Colonic mucosa (tissue), 4 donors: Measurements from ENCODE around the gene RAB38. TPM values are rescaled to one million over a fixed set of nuclear protein-coding genes. Genes with fewer than 3 reads are reported as not detected.

ENCODE experiments used
- DNase-seq: peaks from one replicate; pipeline ENCODE4 v3.0.0-alpha.2; 2020
- H3K27ac ChIP-seq: fragments of 200-600 bp; one replicate; pipeline ENCODE4 v1.8.0; 2021
- H3K27me3 ChIP-seq: fragments of 200-600 bp; one replicate; pipeline ENCODE4 v1.8.0; 2021
- H3K36me3 ChIP-seq: fragments of 200-600 bp; one replicate; pipeline ENCODE4 v1.8.0; 2021
- H3K4me1 ChIP-seq: fragments of 200-600 bp; one replicate; pipeline ENCODE4 v1.8.0; 2021; ENCODE audit warnings: mild to moderate bottlenecking
- H3K4me3 ChIP-seq: fragments of 200-600 bp; one replicate; pipeline ENCODE4 v1.8.0; 2021
- H3K9ac ChIP-seq, 2 donors: one replicate each; pipeline ENCODE4 v1.7.0; 2013; ENCODE audit warnings: control low read depth in 2 of 2, low read depth in 2 of 2, low read length in 2 of 2
- H3K9me3 ChIP-seq: fragments of 200-600 bp; one replicate; pipeline ENCODE4 v1.8.0; 2021
- intact Hi-C: fragments of 100-400 bp; cut with DNase I; formaldehyde crosslinking; loops from one replicate; pipeline ENCODE4 v1.14.1; 2022
- total RNA-seq, 2 donors: library from RNA; stranded (reverse); fragmentation: NEBNext Ultra II Directional in 1 of 2; extraction: Animal tissue kit (Norgen Biotek cat#: 25700) in 1 of 2; gene quantifications; one replicate each; pipeline ENCODE4 v1.2.1, GENCODE V29; 2021
- TF ChIP-seq, protein P1 (sequence below): fragments of 200-600 bp; IDR thresholded peaks from one replicate; pipeline ENCODE4 v1.8.0; 2022; ENCODE audit warnings: antibody characterized with exemption, mild to moderate bottlenecking
- donor health status: healthy.
- donor health status: DM: no; HTN: no; CAD: no.
- donor health status: DM: no; HTN: no; CAD: no.

RAB38 gene
- total RNA-seq, 2 donors from 2014 or later = 1.6 to 4.9 TPM

DNA sequence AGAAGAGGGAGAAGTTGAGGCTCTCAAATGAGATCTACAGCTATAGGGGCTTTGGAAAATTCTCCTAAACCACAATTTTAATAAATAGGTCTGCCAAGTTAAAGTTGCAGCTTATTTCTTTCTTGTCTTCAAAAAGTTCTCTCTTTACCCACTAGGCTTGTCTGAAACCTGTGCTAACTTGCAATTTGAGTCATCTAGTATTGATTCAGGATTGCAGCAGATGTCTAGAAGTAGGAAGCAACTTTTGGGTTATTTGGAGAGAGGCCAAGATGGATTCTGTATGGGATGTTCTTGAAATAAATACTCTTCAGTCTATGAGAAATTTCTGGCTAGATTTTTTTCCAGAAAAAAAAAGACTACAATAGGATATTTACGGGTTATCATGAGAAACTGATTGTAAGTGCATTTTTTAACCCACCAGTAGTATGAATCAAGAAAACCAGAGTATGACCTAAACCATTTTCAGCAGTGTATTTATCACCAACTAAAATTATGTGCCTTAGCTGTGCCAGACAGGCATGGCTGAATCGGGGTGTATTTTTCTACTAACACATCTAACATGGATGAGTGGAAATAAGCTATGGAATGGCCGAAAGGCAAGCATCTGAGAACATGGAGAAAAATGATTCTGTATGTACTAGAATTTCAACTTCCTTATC, 4.9 kb upstream of the RAB38 start:
- Histone ChIP-seq H3K9me3 (no peaks in the 10 kb centered on the region), H3K9ac (no peak overlapping the region), H3K36me3 (no peaks in the 10 kb centered on the region), H3K27me3 (no peaks in the 10 kb centered on the region), H3K4me3 (no peak overlapping the region), H3K4me1 (no peaks in the 10 kb centered on the region), H3K27ac (no peak overlapping the region)
- no peak for DNase-seq
- TF ChIP-seq, protein P1, sequence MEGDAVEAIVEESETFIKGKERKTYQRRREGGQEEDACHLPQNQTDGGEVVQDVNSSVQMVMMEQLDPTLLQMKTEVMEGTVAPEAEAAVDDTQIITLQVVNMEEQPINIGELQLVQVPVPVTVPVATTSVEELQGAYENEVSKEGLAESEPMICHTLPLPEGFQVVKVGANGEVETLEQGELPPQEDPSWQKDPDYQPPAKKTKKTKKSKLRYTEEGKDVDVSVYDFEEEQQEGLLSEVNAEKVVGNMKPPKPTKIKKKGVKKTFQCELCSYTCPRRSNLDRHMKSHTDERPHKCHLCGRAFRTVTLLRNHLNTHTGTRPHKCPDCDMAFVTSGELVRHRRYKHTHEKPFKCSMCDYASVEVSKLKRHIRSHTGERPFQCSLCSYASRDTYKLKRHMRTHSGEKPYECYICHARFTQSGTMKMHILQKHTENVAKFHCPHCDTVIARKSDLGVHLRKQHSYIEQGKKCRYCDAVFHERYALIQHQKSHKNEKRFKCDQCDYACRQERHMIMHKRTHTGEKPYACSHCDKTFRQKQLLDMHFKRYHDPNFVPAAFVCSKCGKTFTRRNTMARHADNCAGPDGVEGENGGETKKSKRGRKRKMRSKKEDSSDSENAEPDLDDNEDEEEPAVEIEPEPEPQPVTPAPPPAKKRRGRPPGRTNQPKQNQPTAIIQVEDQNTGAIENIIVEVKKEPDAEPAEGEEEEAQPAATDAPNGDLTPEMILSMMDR = no peak
- intact Hi-C loops = no loop called here

DNA sequence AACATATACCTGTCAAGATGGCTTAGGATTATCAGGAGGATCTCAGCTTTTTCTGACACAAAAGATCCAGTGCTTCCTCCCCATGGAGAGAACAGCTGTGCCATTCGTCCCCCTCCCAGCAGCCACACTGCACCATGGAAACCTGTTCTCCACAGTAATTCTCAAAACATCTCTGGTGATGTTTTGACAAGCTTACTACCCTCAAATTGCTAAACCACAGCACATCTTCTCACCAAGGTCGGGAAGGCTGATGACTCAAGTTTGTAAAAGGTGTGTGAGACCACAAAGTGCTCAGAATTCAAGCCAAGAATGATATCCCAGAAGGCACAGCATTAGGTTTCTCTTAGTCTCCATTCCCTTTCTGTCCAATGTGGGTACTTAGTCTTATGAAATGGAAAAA, 3.9 kb upstream of the RAB38 start:
- Histone ChIP-seq H3K9me3 (no peaks in the 10 kb centered on the region), H3K36me3 (no peaks in the 10 kb centered on the region), H3K4me3 (no peak overlapping the region), H3K27ac (no peak overlapping the region), H3K27me3 (no peaks in the 10 kb centered on the region), H3K9ac (no peak overlapping the region), H3K4me1 (no peaks in the 10 kb centered on the region)
- DNase-seq = no peak
- TF ChIP-seq, protein P1 = no peak
- intact Hi-C loops = no loop called here

DNA sequence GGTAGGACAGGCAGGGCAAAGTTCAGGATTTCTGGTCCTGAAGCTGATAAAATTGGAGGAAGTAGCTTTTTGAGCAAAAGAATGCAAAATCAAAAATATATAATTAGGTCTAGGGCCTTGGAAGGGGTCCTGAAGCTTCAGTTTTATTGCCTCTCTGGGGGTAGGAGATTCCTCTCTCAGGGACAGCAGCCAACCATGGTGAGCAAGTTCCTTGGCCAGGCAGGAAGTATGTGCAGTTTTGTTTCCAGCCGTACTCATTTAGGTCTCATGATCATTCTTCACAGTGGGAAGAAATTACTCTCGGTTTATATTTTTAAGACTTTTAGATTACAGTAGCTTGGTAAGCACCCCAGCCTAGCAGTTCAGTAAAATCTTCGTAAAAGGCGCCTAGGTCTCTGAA, 2.9 kb upstream of the RAB38 start:
- H3K36me3 ChIP-seq = no peaks in the 10 kb centered on the region
- DNase-seq = no peak
- intact Hi-C loops = no loop called here
- TF ChIP-seq, protein P1 = no peak
- H3K9me3 ChIP-seq = no peaks in the 10 kb centered on the region
- no peaks in the 10 kb centered on the region for H3K27me3 ChIP-seq
- H3K4me3 ChIP-seq = no peak overlapping the region
- no peaks in the 10 kb centered on the region for H3K4me1 ChIP-seq
- H3K27ac ChIP-seq = no peak overlapping the region
- no peak overlapping the region for H3K9ac ChIP-seq

DNA sequence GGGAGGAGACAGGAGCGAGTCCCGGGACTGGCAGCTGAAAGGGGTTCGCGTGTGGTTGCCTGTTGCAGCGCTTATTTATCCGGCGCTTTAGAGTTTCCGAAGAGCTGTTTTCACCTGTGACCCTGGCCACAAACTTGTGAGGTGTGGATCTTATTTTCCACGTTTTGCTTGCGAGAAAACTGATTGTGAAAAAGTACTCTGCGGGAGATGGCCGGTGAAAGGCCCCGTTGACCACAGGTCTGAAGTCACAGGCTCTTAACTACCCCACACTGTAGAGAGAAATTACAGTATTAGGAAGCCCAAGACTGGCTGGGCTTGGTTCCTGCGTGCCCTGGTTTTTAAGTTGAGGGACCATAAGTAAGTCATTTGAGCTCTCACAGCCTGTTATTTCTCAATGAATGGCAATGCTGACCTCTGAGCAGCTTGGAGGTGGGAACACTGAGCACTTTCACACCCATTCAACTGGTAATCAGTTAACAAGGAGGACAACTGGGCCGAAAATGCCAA, 379 bp upstream of the RAB38 start:
- TF ChIP-seq, protein P1 = no peak
- H3K27ac ChIP-seq = no peak overlapping the region
- no peak overlapping the region for H3K9ac ChIP-seq
- peak overlapping the region; percentile 38 for H3K4me3 ChIP-seq
- no peaks in the 10 kb centered on the region for H3K36me3 ChIP-seq
- no peaks in the 10 kb centered on the region for H3K4me1 ChIP-seq
- H3K9me3 ChIP-seq = no peaks in the 10 kb centered on the region
- no peaks in the 10 kb centered on the region for H3K27me3 ChIP-seq
- intact Hi-C loops = no loop called here
- DNase-seq = no peak

DNA sequence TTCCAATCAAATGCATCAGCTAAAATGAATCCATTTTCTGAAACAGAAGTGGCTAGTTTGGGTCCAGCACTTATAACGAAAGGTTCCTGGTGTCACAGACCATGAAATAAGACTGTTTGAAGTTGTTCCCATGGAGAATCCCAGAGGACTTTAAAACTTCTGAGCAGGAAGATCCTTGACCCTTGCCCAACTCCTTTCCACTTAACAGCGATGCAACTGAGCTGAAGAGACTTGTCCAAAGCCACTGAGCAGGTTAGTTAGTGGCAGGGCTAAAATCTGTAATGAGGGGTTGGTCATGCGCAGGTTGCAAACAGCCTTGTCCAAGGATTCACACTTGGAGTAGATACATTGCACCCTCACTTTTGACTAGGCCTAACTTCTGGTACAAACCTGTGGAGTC, 1.3 kb downstream of the RAB38 start:
- H3K27ac ChIP-seq = no peak overlapping the region
- no peak overlapping the region for H3K9ac ChIP-seq

More for the DNA sequence above, 1.3 kb downstream of the RAB38 start:
- Histone ChIP-seq H3K4me1 (no peaks in the 10 kb centered on the region), H3K9me3 (no peaks in the 10 kb centered on the region), H3K27me3 (no peaks in the 10 kb centered on the region), H3K4me3 (no peak overlapping the region), H3K36me3 (no peaks in the 10 kb centered on the region)
- TF ChIP-seq, protein P1 = no peak
- no peak for DNase-seq
- intact Hi-C loops = no loop called here
